ENCODE data around the gene MRPS22. TPM values are rescaled to one million over a fixed set of nuclear protein-coding genes. Genes with fewer than 3 reads are reported as not detected.

The MRPS22 gene
- total and polyA plus RNA-seq, 2 of the 8 experiments (the other 6 are each of a cell fraction or from before 2014, with no cell fraction given) = 28.3 to 45.8 TPM

DNA sequence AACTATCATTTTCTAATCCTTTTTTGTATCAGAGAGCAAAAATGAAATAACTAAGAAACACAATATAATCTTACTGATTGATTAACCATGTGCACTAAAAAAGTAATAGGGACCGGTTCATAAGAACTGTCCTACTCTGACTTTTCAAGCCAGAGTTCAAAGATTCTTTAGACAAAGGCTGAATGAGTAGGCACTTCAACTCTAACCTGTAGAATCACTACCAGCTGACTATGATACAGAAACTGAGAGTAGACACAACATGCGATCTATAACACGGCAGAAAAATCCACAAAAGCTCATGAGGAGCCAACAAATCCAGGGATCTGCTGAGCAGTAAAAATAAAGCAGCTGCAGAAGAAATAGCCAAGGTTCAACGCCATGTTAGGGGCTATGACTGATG lies 36.8 kb downstream of the MRPS22 start (continued):
- TF ChIP-seq, protein P1, sequence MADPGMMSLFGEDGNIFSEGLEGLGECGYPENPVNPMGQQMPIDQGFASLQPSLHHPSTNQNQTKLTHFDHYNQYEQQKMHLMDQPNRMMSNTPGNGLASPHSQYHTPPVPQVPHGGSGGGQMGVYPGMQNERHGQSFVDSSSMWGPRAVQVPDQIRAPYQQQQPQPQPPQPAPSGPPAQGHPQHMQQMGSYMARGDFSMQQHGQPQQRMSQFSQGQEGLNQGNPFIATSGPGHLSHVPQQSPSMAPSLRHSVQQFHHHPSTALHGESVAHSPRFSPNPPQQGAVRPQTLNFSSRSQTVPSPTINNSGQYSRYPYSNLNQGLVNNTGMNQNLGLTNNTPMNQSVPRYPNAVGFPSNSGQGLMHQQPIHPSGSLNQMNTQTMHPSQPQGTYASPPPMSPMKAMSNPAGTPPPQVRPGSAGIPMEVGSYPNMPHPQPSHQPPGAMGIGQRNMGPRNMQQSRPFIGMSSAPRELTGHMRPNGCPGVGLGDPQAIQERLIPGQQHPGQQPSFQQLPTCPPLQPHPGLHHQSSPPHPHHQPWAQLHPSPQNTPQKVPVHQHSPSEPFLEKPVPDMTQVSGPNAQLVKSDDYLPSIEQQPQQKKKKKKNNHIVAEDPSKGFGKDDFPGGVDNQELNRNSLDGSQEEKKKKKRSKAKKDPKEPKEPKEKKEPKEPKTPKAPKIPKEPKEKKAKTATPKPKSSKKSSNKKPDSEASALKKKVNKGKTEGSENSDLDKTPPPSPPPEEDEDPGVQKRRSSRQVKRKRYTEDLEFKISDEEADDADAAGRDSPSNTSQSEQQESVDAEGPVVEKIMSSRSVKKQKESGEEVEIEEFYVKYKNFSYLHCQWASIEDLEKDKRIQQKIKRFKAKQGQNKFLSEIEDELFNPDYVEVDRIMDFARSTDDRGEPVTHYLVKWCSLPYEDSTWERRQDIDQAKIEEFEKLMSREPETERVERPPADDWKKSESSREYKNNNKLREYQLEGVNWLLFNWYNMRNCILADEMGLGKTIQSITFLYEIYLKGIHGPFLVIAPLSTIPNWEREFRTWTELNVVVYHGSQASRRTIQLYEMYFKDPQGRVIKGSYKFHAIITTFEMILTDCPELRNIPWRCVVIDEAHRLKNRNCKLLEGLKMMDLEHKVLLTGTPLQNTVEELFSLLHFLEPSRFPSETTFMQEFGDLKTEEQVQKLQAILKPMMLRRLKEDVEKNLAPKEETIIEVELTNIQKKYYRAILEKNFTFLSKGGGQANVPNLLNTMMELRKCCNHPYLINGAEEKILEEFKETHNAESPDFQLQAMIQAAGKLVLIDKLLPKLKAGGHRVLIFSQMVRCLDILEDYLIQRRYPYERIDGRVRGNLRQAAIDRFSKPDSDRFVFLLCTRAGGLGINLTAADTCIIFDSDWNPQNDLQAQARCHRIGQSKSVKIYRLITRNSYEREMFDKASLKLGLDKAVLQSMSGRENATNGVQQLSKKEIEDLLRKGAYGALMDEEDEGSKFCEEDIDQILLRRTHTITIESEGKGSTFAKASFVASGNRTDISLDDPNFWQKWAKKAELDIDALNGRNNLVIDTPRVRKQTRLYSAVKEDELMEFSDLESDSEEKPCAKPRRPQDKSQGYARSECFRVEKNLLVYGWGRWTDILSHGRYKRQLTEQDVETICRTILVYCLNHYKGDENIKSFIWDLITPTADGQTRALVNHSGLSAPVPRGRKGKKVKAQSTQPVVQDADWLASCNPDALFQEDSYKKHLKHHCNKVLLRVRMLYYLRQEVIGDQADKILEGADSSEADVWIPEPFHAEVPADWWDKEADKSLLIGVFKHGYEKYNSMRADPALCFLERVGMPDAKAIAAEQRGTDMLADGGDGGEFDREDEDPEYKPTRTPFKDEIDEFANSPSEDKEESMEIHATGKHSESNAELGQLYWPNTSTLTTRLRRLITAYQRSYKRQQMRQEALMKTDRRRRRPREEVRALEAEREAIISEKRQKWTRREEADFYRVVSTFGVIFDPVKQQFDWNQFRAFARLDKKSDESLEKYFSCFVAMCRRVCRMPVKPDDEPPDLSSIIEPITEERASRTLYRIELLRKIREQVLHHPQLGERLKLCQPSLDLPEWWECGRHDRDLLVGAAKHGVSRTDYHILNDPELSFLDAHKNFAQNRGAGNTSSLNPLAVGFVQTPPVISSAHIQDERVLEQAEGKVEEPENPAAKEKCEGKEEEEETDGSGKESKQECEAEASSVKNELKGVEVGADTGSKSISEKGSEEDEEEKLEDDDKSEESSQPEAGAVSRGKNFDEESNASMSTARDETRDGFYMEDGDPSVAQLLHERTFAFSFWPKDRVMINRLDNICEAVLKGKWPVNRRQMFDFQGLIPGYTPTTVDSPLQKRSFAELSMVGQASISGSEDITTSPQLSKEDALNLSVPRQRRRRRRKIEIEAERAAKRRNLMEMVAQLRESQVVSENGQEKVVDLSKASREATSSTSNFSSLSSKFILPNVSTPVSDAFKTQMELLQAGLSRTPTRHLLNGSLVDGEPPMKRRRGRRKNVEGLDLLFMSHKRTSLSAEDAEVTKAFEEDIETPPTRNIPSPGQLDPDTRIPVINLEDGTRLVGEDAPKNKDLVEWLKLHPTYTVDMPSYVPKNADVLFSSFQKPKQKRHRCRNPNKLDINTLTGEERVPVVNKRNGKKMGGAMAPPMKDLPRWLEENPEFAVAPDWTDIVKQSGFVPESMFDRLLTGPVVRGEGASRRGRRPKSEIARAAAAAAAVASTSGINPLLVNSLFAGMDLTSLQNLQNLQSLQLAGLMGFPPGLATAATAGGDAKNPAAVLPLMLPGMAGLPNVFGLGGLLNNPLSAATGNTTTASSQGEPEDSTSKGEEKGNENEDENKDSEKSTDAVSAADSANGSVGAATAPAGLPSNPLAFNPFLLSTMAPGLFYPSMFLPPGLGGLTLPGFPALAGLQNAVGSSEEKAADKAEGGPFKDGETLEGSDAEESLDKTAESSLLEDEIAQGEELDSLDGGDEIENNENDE (IDR thresholded peaks at IDR 0.05; ENCODE audit: insufficient replicate concordance, low read length) = no peak
- TF ChIP-seq SP2 (IDR thresholded peaks at IDR 0.05; ENCODE audit: low read length) (no peak), BRCA1 (IDR thresholded peaks at IDR 0.05; ENCODE audit: low read depth, low read length) (no peak), KDM4A (IDR thresholded peaks at IDR 0.05; ENCODE audit: low read depth, low read length, severe bottlenecking) (no peak), RAD21 (IDR thresholded peaks at IDR 0.05 in 1 of 2, conservative IDR thresholded peaks at IDR 0.05 in 1 of 2; ENCODE audit: low read depth in 2 of 2, low read length in 2 of 2) (no peak), CREB1 (IDR thresholded peaks at IDR 0.05) (no peak), SRF (IDR thresholded peaks at IDR 0.05; ENCODE audit: low read depth, low read length) (no peak), MAFK (IDR thresholded peaks at IDR 0.05; ENCODE audit: low read depth, low read length) (no peak), POLR2A (IDR thresholded peaks at IDR 0.05; ENCODE audit: control extremely low read depth in 1 of 2, low read depth in 2 of 2, low read length in 2 of 2) (no peak), CBX8 (IDR thresholded peaks at IDR 0.05; ENCODE audit: borderline replicate concordance, low read depth, low read length) (no peak), NANOG (IDR thresholded peaks at IDR 0.05; ENCODE audit: insufficient read depth, low read depth, low read length, poor library complexity, severe bottlenecking) (no peak), RFX5 (IDR thresholded peaks at IDR 0.05; ENCODE audit: borderline replicate concordance, low read depth, low read length) (no peak), RXRA (IDR thresholded peaks at IDR 0.05; ENCODE audit: insufficient read depth, low read depth, low read length) (no peak)

Measured in H1 (cell line).